IPS DF 6.9 (cell line): Measurements from ENCODE around the gene KIAA1217.

Experiments
- DNase-seq: peaks from one replicate; pipeline ENCODE4 v3.0.0-alpha.2; 2013; ENCODE audit warnings: low read depth, low spot score
- H3K27ac ChIP-seq: one replicate; pipeline ENCODE4 v1.5.1; 2013; ENCODE audit warnings: low read length, control low read depth
- H3K27me3 ChIP-seq: 2 replicates; pipeline ENCODE4 v1.6.1; 2013; ENCODE audit warnings: mild to moderate bottlenecking, low read length; ENCODE audit not compliant: control insufficient read depth, insufficient read depth
- H3K36me3 ChIP-seq: 2 replicates; pipeline ENCODE4 v1.6.1; 2013; ENCODE audit warnings: low read length; ENCODE audit not compliant: control insufficient read depth, insufficient read depth
- H3K4me1 ChIP-seq: 2 replicates; pipeline ENCODE4 v1.6.1; 2013; ENCODE audit warnings: low read length; ENCODE audit not compliant: control insufficient read depth, insufficient read depth
- H3K4me3 ChIP-seq: 2 replicates; pipeline ENCODE4 v1.5.1; 2013; ENCODE audit warnings: mild to moderate bottlenecking, low read length
- H3K9me3 ChIP-seq: 2 replicates; pipeline ENCODE4 v1.6.1; 2013; ENCODE audit warnings: low read length, inconsistent platforms; ENCODE audit not compliant: control insufficient read depth, insufficient read depth
- WGBS: extraction: QIAGEN DNeasy Blood & Tissue Kit; methylation state at CpG from one replicate; pipeline ENCODE4 v1.1.7; 2013; ENCODE audit warnings: mixed read lengths, missing lambda C conversion rate; ENCODE audit not compliant: insufficient read length, insufficient coverage; 5-methylcytosine and 5-hydroxymethylcytosine counted together

Gene KIAA1217

DNA sequence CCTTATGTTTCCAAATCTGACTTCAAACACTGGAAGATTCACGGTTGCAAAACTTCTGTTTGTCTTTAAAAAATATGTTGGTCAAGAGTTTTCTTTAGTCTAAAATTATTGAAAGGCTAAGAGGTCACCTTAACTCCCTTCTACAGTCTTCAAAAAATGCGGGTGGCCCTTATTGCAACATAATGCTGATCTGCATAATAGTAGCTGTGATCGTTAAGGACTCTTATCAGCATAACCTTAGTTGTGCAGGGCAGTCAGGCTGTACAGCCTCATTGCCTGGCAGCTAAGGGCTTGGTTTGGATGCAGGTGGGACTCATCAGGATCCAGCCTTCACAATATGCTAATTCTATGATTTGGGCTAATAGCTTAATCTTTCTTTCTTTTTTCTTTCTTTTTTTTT lies 15.0 kb downstream of the KIAA1217 start:
- DNase-seq, result no peak
- Histone ChIP-seq H3K9me3 (no peaks in the 10 kb centered on the region), H3K36me3 (no peaks in the 10 kb centered on the region), H3K27me3 (no peaks in the 10 kb centered on the region), H3K27ac (no peak overlapping the region), H3K4me3 (no peak overlapping the region), H3K4me1 (no peaks in the 10 kb centered on the region)
- WGBS, result no CpG with 5 or more reads among the region's 3 CpGs

GRCh38 chr10:24228642-24229041 lies 19.7 kb downstream of the KIAA1217 start:
- Histone ChIP-seq H3K27me3 (no peaks in the 10 kb centered on the region), H3K36me3 (no peaks in the 10 kb centered on the region), H3K4me1 (no peaks in the 10 kb centered on the region), H3K9me3 (no peaks in the 10 kb centered on the region), H3K27ac (no peak overlapping the region), H3K4me3 (no peak overlapping the region)
- WGBS, result no CpG with 5 or more reads among the region's 2 CpGs
- DNase-seq, result no peak

DNA sequence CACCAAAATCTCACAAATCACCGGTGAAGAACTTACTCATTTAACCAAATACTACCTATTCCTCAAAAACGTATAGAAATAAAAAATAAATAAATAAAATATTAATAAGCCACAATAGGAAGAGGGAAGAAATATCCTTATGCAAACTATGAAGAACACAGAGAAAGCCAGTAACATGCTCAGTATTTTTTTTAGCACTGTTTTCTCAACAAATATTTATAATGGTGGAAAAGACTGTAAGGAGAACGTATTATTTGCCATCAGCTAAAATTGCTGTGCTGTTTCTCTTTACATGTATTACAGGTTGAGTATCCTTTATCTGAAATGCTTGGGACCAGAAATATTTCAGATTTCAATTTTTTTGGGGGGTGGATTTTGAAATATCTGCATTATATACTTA lies 21.0 kb downstream of the KIAA1217 start:
- Histone ChIP-seq H3K36me3 (no peaks in the 10 kb centered on the region), H3K4me1 (no peaks in the 10 kb centered on the region)

DNA sequence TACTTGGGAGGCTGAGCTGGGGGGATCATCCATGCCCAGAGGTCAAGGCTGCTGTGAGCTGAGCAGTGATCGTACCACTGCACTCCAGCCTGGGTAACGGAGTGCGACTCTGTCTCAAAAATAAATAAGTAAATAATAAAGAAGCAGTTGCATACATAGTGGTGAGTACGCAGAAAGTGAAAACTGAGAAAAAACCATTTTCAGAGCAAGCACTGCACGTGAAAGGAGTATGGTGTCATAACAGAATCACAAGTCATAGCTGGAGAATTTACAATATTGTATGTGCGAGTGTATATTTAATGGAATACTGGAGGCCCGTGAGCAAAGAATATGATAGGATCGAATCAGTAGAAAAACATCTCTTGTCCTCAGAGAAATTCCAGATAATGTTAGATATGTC lies 22.3 kb downstream of the KIAA1217 start:
- H3K4me1 ChIP-seq, result no peaks in the 10 kb centered on the region
- DNase-seq, result no peak
- H3K4me3 ChIP-seq, result no peak overlapping the region
- H3K36me3 ChIP-seq, result no peaks in the 10 kb centered on the region
- no peaks in the 10 kb centered on the region for H3K27me3 ChIP-seq
- no peaks in the 10 kb centered on the region for H3K9me3 ChIP-seq
- no peak overlapping the region for H3K27ac ChIP-seq
- WGBS, result no CpG with 5 or more reads among the region's 8 CpGs

More for the DNA sequence above, 21.0 kb downstream of the KIAA1217 start:
- no peak for DNase-seq
- no peaks in the 10 kb centered on the region for H3K9me3 ChIP-seq
- WGBS, result 100% methylated on average over 2 of the region's 3 CpGs
- no peak overlapping the region for H3K27ac ChIP-seq
- no peak overlapping the region for H3K4me3 ChIP-seq
- no peaks in the 10 kb centered on the region for H3K27me3 ChIP-seq

DNA sequence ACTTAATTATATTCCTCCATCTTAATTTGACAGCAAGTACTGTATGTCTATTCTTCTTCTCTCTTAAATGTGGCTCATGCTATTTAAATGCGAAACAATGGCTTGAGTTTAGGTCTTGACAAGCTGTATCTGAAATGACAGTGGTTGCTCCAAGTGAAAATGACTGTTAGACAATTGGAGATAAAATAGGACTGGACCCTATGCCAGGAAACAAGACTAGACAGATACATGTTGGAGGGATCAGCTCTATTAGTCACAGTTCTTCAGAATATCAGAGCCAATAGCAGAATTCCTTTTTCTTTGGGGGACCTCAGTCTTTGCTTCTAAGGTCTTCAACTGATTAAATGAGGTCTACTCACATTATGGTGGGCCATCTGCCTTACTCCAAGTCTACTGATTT lies 25.8 kb downstream of the KIAA1217 start:
- H3K9me3 ChIP-seq, result no peaks in the 10 kb centered on the region
- peaks cover 2% of the 10 kb centered on the region; the same call in 1 of the 2 replicates for H3K4me1 ChIP-seq
- no peaks in the 10 kb centered on the region for H3K36me3 ChIP-seq
- WGBS, result no CpG with 5 or more reads among the region's 1 CpG
- DNase-seq, result no peak
- H3K4me3 ChIP-seq, result no peak overlapping the region
- no peak overlapping the region for H3K27ac ChIP-seq
- no peaks in the 10 kb centered on the region for H3K27me3 ChIP-seq

GRCh38 chr10:24235471-24235870 lies 26.5 kb downstream of the KIAA1217 start:
- Histone ChIP-seq H3K4me1 (peaks cover 3% of the 10 kb centered on the region; the same call in 1 of the 2 replicates), H3K36me3 (no peaks in the 10 kb centered on the region), H3K27ac (no peak overlapping the region), H3K4me3 (no peak overlapping the region), H3K9me3 (no peaks in the 10 kb centered on the region), H3K27me3 (no peaks in the 10 kb centered on the region)
- no peak for DNase-seq
- no CpG with 5 or more reads among the region's 7 CpGs for WGBS

- no peaks in the 10 kb centered on the region for H3K27me3 ChIP-seq
- no peak overlapping the region for H3K27ac ChIP-seq
- no peaks in the 10 kb centered on the region for H3K9me3 ChIP-seq
- no peak overlapping the region for H3K4me3 ChIP-seq
- no peaks in the 10 kb centered on the region for H3K36me3 ChIP-seq
- no peak for DNase-seq
- H3K4me1 ChIP-seq, result peaks cover 3% of the 10 kb centered on the region; the same call in 1 of the 2 replicates
- no CpG with 5 or more reads among the region's 9 CpGs for WGBS
Measured at GRCh38 chr10:24237801-24238395, 29.0 kb downstream of the KIAA1217 start.

DNA sequence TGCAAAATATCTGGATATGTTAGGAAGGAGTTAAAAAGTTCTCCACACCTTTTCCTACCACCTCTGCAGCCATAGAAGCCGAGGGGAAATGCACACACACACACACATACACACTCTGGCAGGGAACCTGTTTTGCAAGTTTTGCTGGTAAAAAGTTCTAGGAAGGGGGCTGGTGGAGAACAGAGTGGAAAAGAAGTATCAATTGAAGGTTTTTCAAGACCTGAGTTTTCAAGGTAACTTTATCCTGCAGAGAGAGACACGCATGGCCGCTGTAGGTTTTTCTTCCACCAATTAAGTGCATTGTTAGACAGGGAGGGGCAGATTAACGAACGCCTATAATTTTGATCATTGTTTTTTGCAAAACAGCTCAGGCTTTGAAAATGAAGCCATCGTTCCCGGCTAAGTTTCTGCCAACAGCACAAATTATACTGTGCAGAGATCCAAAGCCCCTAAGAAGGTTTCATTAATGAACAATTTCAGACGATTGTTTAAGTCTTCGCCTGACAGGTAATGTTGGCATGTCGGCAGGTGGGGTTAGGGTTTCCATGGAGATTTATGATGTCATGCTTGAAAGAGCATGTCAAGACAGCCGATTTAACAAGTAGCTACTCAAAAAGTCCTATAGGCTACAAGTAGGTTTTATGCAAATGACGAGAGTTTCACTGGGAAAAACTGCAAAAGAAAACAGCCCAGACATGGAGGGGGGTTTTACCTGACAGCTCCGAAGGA lies 29.7 kb downstream of the KIAA1217 start:
- Histone ChIP-seq H3K27me3 (no peaks in the 10 kb centered on the region), H3K4me3 (no peak overlapping the region), H3K36me3 (no peaks in the 10 kb centered on the region), H3K9me3 (no peaks in the 10 kb centered on the region), H3K27ac (no peak overlapping the region), H3K4me1 (peaks cover 3% of the 10 kb centered on the region; the same call in 1 of the 2 replicates)
- DNase-seq, result no peak
- no CpG with 5 or more reads among the region's 13 CpGs for WGBS

DNA sequence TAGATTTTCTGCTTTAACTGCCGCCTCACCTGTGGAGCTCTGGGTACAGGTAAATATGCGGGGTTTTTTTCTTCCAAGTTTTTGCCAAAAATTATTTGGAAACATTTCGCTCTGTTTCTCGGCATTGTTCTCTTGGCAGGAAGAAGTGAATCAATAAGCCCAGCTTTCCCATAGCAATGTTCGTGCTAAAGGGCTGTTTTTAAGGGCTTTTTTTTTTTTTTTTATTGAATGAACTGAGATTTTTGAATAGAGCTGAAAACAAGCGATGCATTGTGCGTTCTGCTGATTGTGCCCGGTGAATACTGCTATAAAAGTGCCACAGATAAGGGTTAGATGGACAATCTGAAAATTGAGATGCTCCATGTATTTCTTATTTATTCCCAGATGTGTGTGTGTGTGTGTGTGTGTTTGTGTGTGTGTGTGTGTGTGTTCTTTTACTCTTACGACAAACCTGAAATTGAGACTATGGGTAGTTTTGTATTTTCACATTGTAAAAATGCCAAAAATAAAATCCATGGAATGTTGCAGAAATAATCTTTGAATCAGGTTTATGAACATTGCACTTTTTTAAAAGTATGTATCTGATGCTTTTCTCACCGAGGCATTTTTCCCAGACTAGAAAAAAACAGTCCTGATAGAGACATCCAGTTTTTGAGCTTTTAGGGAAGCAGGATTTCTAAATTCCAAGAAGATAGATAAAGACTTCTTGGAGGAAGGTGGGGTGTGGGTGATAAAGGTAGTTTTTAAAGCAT lies 30.5 kb downstream of the KIAA1217 start:
- no peaks in the 10 kb centered on the region for H3K36me3 ChIP-seq
- H3K4me3 ChIP-seq, result no peak overlapping the region
- no peaks in the 10 kb centered on the region for H3K27me3 ChIP-seq
- no CpG with 5 or more reads among the region's 10 CpGs for WGBS
- no peak overlapping the region for H3K27ac ChIP-seq
- peaks cover 3% of the 10 kb centered on the region; the same call in 1 of the 2 replicates for H3K4me1 ChIP-seq
- no peaks in the 10 kb centered on the region for H3K9me3 ChIP-seq
- DNase-seq, result no peak

DNA sequence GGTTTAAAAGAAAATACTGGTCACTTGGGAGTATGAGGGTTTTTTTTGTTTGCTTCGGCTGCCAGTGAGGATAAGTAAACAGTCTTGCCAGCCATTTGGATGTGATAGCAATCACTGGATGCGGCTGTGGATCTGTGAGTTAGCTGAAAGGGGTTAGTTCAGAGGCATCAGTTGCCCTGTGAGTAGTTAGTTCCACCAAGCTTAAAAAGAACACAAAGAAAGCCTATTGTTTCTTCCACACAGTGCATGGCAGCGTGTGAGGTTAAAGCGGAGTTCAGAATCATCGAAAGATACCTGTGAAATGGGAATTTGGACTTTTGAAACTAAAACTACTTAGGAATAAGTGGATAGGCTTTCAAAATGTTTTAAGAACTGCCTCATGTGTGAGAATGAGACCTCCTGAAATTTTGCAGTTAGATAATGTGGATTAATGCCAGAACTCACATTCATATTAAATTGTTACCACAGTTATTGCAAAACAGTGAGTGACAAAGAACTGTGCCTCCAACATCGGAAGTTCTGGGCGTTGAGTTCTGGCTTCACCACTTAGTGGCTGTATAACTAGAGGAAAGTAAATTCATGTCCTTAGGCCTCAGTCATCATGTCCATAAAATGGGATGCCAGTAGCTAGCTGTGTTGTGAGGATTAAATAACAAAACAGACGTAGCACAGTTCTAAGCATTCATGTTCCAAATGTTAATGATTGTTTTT lies 31.3 kb downstream of the KIAA1217 start:
- no CpG with 5 or more reads among the region's 8 CpGs for WGBS

More for the DNA sequence above, 31.3 kb downstream of the KIAA1217 start:
- no peak overlapping the region for H3K27ac ChIP-seq
- no peak for DNase-seq
- no peaks in the 10 kb centered on the region for H3K9me3 ChIP-seq
- H3K27me3 ChIP-seq, result no peaks in the 10 kb centered on the region
- no peaks in the 10 kb centered on the region for H3K36me3 ChIP-seq
- peaks cover 3% of the 10 kb centered on the region; the same call in 1 of the 2 replicates for H3K4me1 ChIP-seq
- no peak overlapping the region for H3K4me3 ChIP-seq
